ENCODE results near the gene SPSB2. TPM values are rescaled to one million over a fixed set of nuclear protein-coding genes. Genes with fewer than 3 reads are reported as not detected.

Gene SPSB2
- total and polyA plus RNA-seq, 2 experiments from 2014 or later, result 8.2 to 13.1 TPM

- H3K79me2 ChIP-seq (replicated peaks; ENCODE audit: insufficient read depth), result no peaks in the 10 kb centered on the region
- no peak for TF ChIP-seq EZH2phosphoT487 (IDR thresholded peaks at IDR 0.05; ENCODE audit: unreplicated experiment)
- no peak for TF ChIP-seq EZH2 (IDR thresholded peaks at IDR 0.05; ENCODE audit: low read depth, unreplicated experiment)
- no peak for TF ChIP-seq ZNF462 (CRISPR knock-in tag; IDR thresholded peaks at IDR 0.05)
- no peak for TF ChIP-seq POLR2AphosphoS5 (IDR thresholded peaks at IDR 0.05; ENCODE audit: low read depth)
- no peak for TF ChIP-seq ZNF114 (CRISPR knock-in tag; IDR thresholded peaks at IDR 0.05)
- no peak for TF ChIP-seq STAT1 (IDR thresholded peaks at IDR 0.05; ENCODE audit: unreplicated experiment)
- TF ChIP-seq CTCF (conservative IDR thresholded peaks at IDR 0.05; ENCODE audit: low read depth in 2 of 2), result no peak
- no peak for TF ChIP-seq ETS1 (IDR thresholded peaks at IDR 0.05)
- no peak for TF ChIP-seq REST (IDR thresholded peaks at IDR 0.05; ENCODE audit: unreplicated experiment)
- no peak for TF ChIP-seq NANOG (IDR thresholded peaks at IDR 0.05; ENCODE audit: borderline replicate concordance)
- TF ChIP-seq CREB1 (CRISPR knock-in tag; IDR thresholded peaks at IDR 0.05; ENCODE audit: low read depth), result no peak
- no peak for TF ChIP-seq JUNB (IDR thresholded peaks at IDR 0.05; ENCODE audit: unreplicated experiment)
- no peak for TF ChIP-seq ZNF331 (CRISPR knock-in tag; IDR thresholded peaks at IDR 0.05; ENCODE audit: low read depth)
- no peaks in the 10 kb centered on the region for H3K9me2 ChIP-seq (ENCODE audit: insufficient read depth)
- peaks cover 22% of the 10 kb centered on the region for H3K36me3 ChIP-seq (ENCODE audit: insufficient read depth)
- Mint-ChIP-seq H3K4me1 (peaks cover 8% of the 10 kb centered on the region), H3K27me3 (ENCODE audit: insufficient read depth, low read depth, poor library complexity) (peaks cover 12% of the 10 kb centered on the region), H3K4me3 (no peak overlapping the region; the same call in 2 of the 3 replicates), H3K27ac (no peak overlapping the region), H3K36me3 (ENCODE audit: low read depth) (peaks cover 90% of the 10 kb centered on the region), H3K9me3 (no peaks in the 10 kb centered on the region; the same call in 2 of the 3 replicates)
- peaks cover 7% of the 10 kb centered on the region; the same call in 1 of the 2 replicates for H3K4me1 ChIP-seq (ENCODE audit: insufficient read depth)
- no peaks in the 10 kb centered on the region for H3K27me3 ChIP-seq (ENCODE audit: insufficient read depth)
- H3K4me3 ChIP-seq, result no peak overlapping the region
- peaks cover 6% of the 10 kb centered on the region for H3F3A ChIP-seq (replicated peaks; ENCODE audit: low read depth)
- H3K4me2 ChIP-seq, result no peak overlapping the region
- no peak overlapping the region for H2AFZ ChIP-seq
- H4K20me1 ChIP-seq (replicated peaks; ENCODE audit: insufficient read depth), result no peaks in the 10 kb centered on the region
- H3K27ac ChIP-seq (ENCODE audit: low read depth), result no peak overlapping the region
- ATAC-seq, result no peak
- no peak for DNase-seq (ENCODE audit: low spot score)
These were observed 12.2 kb downstream of the SPSB2 start for GRCh38 chr12:6860942-6861341.

Measured in GM23338 (cell line).